Measurements from ENCODE around the gene CASK.

CASK gene

GRCh38 chrX:41502004-41502403 lies 421.4 kb downstream of the CASK start:
- no peak for TF ChIP-seq CTCF (IDR thresholded peaks at IDR 0.05; ENCODE audit: low read depth, low read length, missing control alignments)
- in situ Hi-C loops (cut with HindIII; ENCODE audit: low pct_ligation_motif_present, low sequenced_read_pairs), result no loop called here
- no peak overlapping the region for H3K4me3 ChIP-seq (ENCODE audit: low read depth, low read length)
- no peak overlapping the region for H3K27ac ChIP-seq
- no peak for DNase-seq
- no peaks in the 10 kb centered on the region for H3K36me3 ChIP-seq (replicated peaks)
- H3K27me3 ChIP-seq (replicated peaks), result no peaks in the 10 kb centered on the region

GRCh38 chrX:41499984-41500383 lies 423.4 kb downstream of the CASK start:
- no peak for DNase-seq
- Histone ChIP-seq H3K27ac (no peak overlapping the region), H3K27me3 (replicated peaks) (no peaks in the 10 kb centered on the region), H3K36me3 (replicated peaks) (no peaks in the 10 kb centered on the region), H3K4me3 (ENCODE audit: low read depth, low read length) (no peak overlapping the region)
- TF ChIP-seq CTCF (IDR thresholded peaks at IDR 0.05; ENCODE audit: low read depth, low read length, missing control alignments), result no peak
- in situ Hi-C loops (cut with HindIII; ENCODE audit: low pct_ligation_motif_present, low sequenced_read_pairs), result no loop called here

- in situ Hi-C loops (cut with HindIII; ENCODE audit: low pct_ligation_motif_present, low sequenced_read_pairs), result no loop called here
- no peak for DNase-seq
- Histone ChIP-seq H3K4me3 (ENCODE audit: low read depth, low read length) (no peak overlapping the region), H3K27ac (no peak overlapping the region), H3K36me3 (replicated peaks) (no peaks in the 10 kb centered on the region), H3K27me3 (replicated peaks) (no peaks in the 10 kb centered on the region)
- TF ChIP-seq CTCF (IDR thresholded peaks at IDR 0.05; ENCODE audit: low read depth, low read length, missing control alignments), result no peak
These were observed 424.2 kb downstream of the CASK start for GRCh38 chrX:41499195-41499594.

- Histone ChIP-seq H3K27ac (peak overlapping the region; percentile 57), H3K36me3 (replicated peaks) (no peaks in the 10 kb centered on the region), H3K4me3 (ENCODE audit: low read depth, low read length) (peak overlapping the region; percentile 35), H3K27me3 (replicated peaks) (no peaks in the 10 kb centered on the region)
- DNase-seq, result peak; percentile 71
- in situ Hi-C loops (cut with HindIII; ENCODE audit: low pct_ligation_motif_present, low sequenced_read_pairs), result no loop called here
- TF ChIP-seq CTCF (IDR thresholded peaks at IDR 0.05; ENCODE audit: low read depth, low read length, missing control alignments), result no peak
These were observed 431.9 kb downstream of the CASK start for GRCh38 chrX:41491267-41492004.

- H3K4me3 ChIP-seq (ENCODE audit: low read depth, low read length), result no peak overlapping the region
- TF ChIP-seq CTCF (IDR thresholded peaks at IDR 0.05; ENCODE audit: low read depth, low read length, missing control alignments), result no peak
- H3K27me3 ChIP-seq (replicated peaks), result no peaks in the 10 kb centered on the region
- H3K36me3 ChIP-seq (replicated peaks), result no peaks in the 10 kb centered on the region
- DNase-seq, result no peak
- in situ Hi-C loops (cut with HindIII; ENCODE audit: low pct_ligation_motif_present, low sequenced_read_pairs), result no loop called here
- no peak overlapping the region for H3K27ac ChIP-seq
These were observed 432.9 kb downstream of the CASK start for GRCh38 chrX:41490446-41490845.
